ENCODE data around the gene FAIM2.

FAIM2 gene

DNA sequence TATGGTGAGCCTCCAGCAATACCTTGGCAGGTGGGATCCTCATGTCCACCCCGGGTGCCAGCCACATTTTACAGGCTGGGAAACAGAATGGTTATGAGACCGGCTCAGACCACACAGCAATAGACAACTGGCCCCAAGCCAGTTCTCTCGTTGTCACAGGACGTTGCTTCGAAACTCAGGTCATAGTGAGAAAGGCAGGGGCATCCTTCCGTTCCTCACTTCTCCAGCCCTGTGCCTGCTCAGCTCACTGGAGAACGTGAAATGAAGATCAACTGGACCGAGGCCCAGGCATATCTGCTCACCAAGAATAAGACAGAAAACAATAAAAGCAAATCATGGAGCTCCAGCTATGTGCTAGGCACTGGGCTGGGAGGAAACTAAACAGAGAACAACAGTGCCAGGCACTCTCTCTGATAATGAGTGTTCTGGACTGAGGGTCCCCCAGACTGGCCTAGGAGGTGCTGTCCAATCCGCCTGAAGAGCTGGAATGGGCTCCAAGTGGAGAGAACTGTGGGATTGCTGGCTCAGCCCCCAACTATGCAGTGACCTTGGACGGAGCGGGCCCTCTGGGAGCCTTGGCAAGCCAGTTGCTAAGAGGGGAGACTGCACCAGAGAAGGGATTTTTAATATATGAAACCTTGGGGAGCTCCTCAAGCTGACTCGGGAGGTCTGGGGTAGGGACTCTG lies 18.8 kb upstream of the FAIM2 start:
- H4K20me1 ChIP-seq (ENCODE audit: insufficient read depth): no peaks in the 10 kb centered on the region
- H3K4me2 ChIP-seq: no peak overlapping the region
- no peak overlapping the region for H3K27ac ChIP-seq
- no peak overlapping the region for H3K4me3 ChIP-seq (IDR thresholded peaks at IDR 0.05; ENCODE audit: insufficient read depth, low read depth, low read length)
- no peaks in the 10 kb centered on the region for H3K27me3 ChIP-seq (ENCODE audit: insufficient read depth, low read depth)
- no peaks in the 10 kb centered on the region for H3K79me2 ChIP-seq (ENCODE audit: insufficient read depth, low read depth)
- no peaks in the 10 kb centered on the region for H3K36me3 ChIP-seq (ENCODE audit: insufficient read depth)
- H3K4me1 ChIP-seq (ENCODE audit: low read depth, poor library complexity, severe bottlenecking): no peaks in the 10 kb centered on the region
- no peak overlapping the region for H3K9ac ChIP-seq
- H2AFZ ChIP-seq (ENCODE audit: low read depth): no peak overlapping the region
- TF ChIP-seq, protein P1, sequence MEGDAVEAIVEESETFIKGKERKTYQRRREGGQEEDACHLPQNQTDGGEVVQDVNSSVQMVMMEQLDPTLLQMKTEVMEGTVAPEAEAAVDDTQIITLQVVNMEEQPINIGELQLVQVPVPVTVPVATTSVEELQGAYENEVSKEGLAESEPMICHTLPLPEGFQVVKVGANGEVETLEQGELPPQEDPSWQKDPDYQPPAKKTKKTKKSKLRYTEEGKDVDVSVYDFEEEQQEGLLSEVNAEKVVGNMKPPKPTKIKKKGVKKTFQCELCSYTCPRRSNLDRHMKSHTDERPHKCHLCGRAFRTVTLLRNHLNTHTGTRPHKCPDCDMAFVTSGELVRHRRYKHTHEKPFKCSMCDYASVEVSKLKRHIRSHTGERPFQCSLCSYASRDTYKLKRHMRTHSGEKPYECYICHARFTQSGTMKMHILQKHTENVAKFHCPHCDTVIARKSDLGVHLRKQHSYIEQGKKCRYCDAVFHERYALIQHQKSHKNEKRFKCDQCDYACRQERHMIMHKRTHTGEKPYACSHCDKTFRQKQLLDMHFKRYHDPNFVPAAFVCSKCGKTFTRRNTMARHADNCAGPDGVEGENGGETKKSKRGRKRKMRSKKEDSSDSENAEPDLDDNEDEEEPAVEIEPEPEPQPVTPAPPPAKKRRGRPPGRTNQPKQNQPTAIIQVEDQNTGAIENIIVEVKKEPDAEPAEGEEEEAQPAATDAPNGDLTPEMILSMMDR (conservative IDR thresholded peaks at IDR 0.05; ENCODE audit: low read depth, low read length): no peak

DNA sequence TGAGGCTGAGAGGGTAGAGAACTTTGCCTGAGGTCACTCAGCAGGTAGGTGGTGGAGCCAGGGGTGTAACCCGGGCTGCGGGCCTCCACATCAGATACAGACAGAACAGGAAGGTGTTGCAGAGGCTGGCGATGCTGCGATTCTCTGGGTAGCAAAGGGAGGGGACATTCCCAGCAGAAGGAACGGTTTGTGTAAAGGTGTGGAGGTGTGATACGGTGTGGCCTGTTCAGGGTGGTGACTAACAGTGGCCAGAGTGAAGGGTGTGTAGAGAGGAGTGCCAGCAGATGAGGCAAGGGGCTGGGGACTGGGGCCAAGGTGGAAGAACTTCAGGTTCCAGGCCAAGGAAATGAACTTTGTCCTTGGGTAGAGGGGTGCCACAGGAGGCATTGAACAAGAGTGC lies 18.2 kb upstream of the FAIM2 start:
- H4K20me1 ChIP-seq (ENCODE audit: insufficient read depth): no peaks in the 10 kb centered on the region
- H3K36me3 ChIP-seq (ENCODE audit: insufficient read depth): no peaks in the 10 kb centered on the region
- TF ChIP-seq, protein P1 (conservative IDR thresholded peaks at IDR 0.05; ENCODE audit: low read depth, low read length): no peak
- H3K27me3 ChIP-seq (ENCODE audit: insufficient read depth, low read depth): no peaks in the 10 kb centered on the region
- H3K4me1 ChIP-seq (ENCODE audit: low read depth, poor library complexity, severe bottlenecking): no peaks in the 10 kb centered on the region
- no peak overlapping the region for H3K4me2 ChIP-seq
- H3K4me3 ChIP-seq (IDR thresholded peaks at IDR 0.05; ENCODE audit: insufficient read depth, low read depth, low read length): no peak overlapping the region
- H2AFZ ChIP-seq (ENCODE audit: low read depth): no peak overlapping the region
- no peak overlapping the region for H3K27ac ChIP-seq
- no peaks in the 10 kb centered on the region for H3K79me2 ChIP-seq (ENCODE audit: insufficient read depth, low read depth)
- no peak overlapping the region for H3K9ac ChIP-seq

DNA sequence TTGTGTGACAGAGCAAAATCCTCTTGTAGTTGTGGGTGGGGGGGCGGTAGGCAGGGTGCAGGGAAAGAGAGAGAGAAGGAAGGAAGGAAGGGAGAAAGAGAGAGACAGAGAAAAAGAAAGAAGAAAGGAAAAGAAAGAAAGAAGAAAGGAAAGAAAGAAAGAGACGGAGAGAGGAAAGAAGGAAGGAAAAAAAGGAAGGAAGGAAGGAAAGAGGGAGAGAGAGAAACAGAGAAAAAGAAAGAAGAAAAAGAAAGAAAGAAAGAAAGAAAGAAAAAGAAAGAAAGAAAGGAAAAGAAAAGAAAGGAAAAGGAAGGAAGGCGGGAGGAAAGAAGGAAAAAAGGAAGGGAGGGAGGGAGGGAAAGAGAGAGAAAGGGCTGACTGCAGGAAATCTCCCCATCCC lies 17.6 kb upstream of the FAIM2 start:
- Histone ChIP-seq H2AFZ (ENCODE audit: low read depth) (no peak overlapping the region), H3K27ac (no peak overlapping the region), H4K20me1 (ENCODE audit: insufficient read depth) (no peaks in the 10 kb centered on the region), H3K36me3 (ENCODE audit: insufficient read depth) (no peaks in the 10 kb centered on the region), H3K4me3 (IDR thresholded peaks at IDR 0.05; ENCODE audit: insufficient read depth, low read depth, low read length) (no peak overlapping the region), H3K79me2 (ENCODE audit: insufficient read depth, low read depth) (no peaks in the 10 kb centered on the region), H3K27me3 (ENCODE audit: insufficient read depth, low read depth) (no peaks in the 10 kb centered on the region), H3K4me2 (no peak overlapping the region), H3K9ac (no peak overlapping the region), H3K4me1 (ENCODE audit: low read depth, poor library complexity, severe bottlenecking) (no peaks in the 10 kb centered on the region)
- TF ChIP-seq, protein P1 (conservative IDR thresholded peaks at IDR 0.05; ENCODE audit: low read depth, low read length): no peak

DNA sequence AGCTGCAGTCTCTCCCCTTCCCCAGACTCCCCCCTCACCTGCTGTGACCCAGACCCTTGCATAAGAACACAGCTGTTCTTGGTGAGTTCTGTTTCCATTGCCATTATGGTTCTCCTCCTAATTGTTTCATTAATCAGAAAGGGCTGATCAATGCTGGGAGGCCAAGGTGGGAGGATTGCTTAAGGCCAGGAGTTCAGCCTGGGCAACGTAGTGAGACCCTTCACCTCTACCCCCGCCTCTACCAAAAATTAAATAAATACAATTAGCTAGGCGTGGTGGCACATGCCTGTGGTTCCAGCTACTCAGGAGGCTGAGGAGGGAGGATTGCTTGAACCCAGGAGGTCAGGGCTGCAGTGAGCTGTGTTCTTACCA lies 17.2 kb upstream of the FAIM2 start:
- Histone ChIP-seq H3K79me2 (ENCODE audit: insufficient read depth, low read depth) (no peaks in the 10 kb centered on the region), H3K27me3 (ENCODE audit: insufficient read depth, low read depth) (no peaks in the 10 kb centered on the region), H3K27ac (no peak overlapping the region), H3K4me2 (no peak overlapping the region), H2AFZ (ENCODE audit: low read depth) (no peak overlapping the region), H3K4me1 (ENCODE audit: low read depth, poor library complexity, severe bottlenecking) (no peaks in the 10 kb centered on the region), H3K9ac (no peak overlapping the region), H3K36me3 (ENCODE audit: insufficient read depth) (no peaks in the 10 kb centered on the region), H4K20me1 (ENCODE audit: insufficient read depth) (no peaks in the 10 kb centered on the region), H3K4me3 (IDR thresholded peaks at IDR 0.05; ENCODE audit: insufficient read depth, low read depth, low read length) (no peak overlapping the region)
- TF ChIP-seq, protein P1 (conservative IDR thresholded peaks at IDR 0.05; ENCODE audit: low read depth, low read length): no peak

Measured in KMS-11 (cell line).